ENCODE data around the gene MMP24. TPM values are rescaled to one million over a fixed set of nuclear protein-coding genes. Genes with fewer than 3 reads are reported as not detected.

Gene MMP24
- total RNA-seq, 1 experiment from 2014 or later: 13.0 TPM

DNA sequence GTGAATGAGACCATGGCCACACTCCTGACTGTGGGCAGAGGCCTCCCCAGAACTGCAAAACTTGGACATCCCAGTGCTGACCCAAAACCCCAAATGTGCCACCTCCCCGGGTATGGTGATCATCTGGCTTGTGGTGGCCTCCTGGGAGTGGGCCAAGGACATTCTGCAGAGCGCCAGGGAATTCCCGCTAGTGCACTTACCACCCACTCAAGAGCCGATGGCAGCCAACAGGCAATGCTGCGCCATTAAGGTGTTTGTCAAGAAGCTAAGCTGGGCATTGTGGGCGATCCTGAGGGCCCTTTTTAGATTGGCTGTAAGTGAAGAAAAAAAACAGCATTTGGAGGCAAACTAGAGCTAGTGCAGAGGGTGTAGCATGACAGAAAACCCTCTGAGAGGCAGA, 9.4 kb downstream of the MMP24 start:
- Histone ChIP-seq H3K36me3 (ENCODE audit: control insufficient read depth, insufficient read depth, low read length) (no peaks in the 10 kb centered on the region), H3K9me3 (no peaks in the 10 kb centered on the region), H3K27me3 (replicated peaks; ENCODE audit: control insufficient read depth, insufficient read depth, low read length) (no peaks in the 10 kb centered on the region), H3K4me1 (peaks cover 12% of the 10 kb centered on the region), H3K4me3 (ENCODE audit: low read depth, low read length) (no peak overlapping the region)
- intact Hi-C loops (cut with micrococcal nuclease; ENCODE audit: unreplicated experiment): no loop called here
- DNase-seq: no peak
- ChIA-PET CTCF (no interaction called here), POLR2A (no interaction called here)
- TF ChIP-seq CTCF (IDR thresholded peaks at IDR 0.05; ENCODE audit: insufficient read depth in 1 of 2, low read depth in 1 of 2, low read length in 1 of 2, severe bottlenecking in 1 of 2, unreplicated experiment in 1 of 2): no peak
- no peaks in the 10 kb centered on the region for H3K9me3 Mint-ChIP-seq (ENCODE audit: unreplicated experiment)
- H3K27me3 Mint-ChIP-seq (ENCODE audit: insufficient read depth, unreplicated experiment): no peaks in the 10 kb centered on the region
- H3K4me1 Mint-ChIP-seq (ENCODE audit: low read depth, unreplicated experiment): peaks cover 11% of the 10 kb centered on the region
- H3K27ac Mint-ChIP-seq (ENCODE audit: unreplicated experiment): no peak overlapping the region
- no peaks in the 10 kb centered on the region for H3K36me3 Mint-ChIP-seq (ENCODE audit: insufficient read depth, unreplicated experiment)
- BruUV-seq (replicated peaks): no TSS peak
- H3K4me3 Mint-ChIP-seq (ENCODE audit: unreplicated experiment): no peak overlapping the region

- no peaks in the 10 kb centered on the region for H3K36me3 ChIP-seq (ENCODE audit: control insufficient read depth, insufficient read depth, low read length)
- H3K27me3 Mint-ChIP-seq (ENCODE audit: insufficient read depth, unreplicated experiment): no peaks in the 10 kb centered on the region
- BruUV-seq (replicated peaks): no TSS peak
- H3K36me3 Mint-ChIP-seq (ENCODE audit: insufficient read depth, unreplicated experiment): no peaks in the 10 kb centered on the region
- ChIA-PET POLR2A (no interaction called here), CTCF (no interaction called here)
- no peaks in the 10 kb centered on the region for H3K9me3 Mint-ChIP-seq (ENCODE audit: unreplicated experiment)
- no peak overlapping the region for H3K27ac Mint-ChIP-seq (ENCODE audit: unreplicated experiment)
- no peaks in the 10 kb centered on the region for H3K9me3 ChIP-seq
- H3K4me3 Mint-ChIP-seq (ENCODE audit: unreplicated experiment): no peak overlapping the region
- H3K4me1 ChIP-seq: peaks cover 16% of the 10 kb centered on the region
- no peaks in the 10 kb centered on the region for H3K27me3 ChIP-seq (replicated peaks; ENCODE audit: control insufficient read depth, insufficient read depth, low read length)
- TF ChIP-seq CTCF (IDR thresholded peaks at IDR 0.05; ENCODE audit: insufficient read depth in 1 of 2, low read depth in 1 of 2, low read length in 1 of 2, severe bottlenecking in 1 of 2, unreplicated experiment in 1 of 2): no peak
- no peak for DNase-seq
- H3K4me3 ChIP-seq (ENCODE audit: low read depth, low read length): no peak overlapping the region
- intact Hi-C loops (cut with micrococcal nuclease; ENCODE audit: unreplicated experiment): no loop called here
- H3K4me1 Mint-ChIP-seq (ENCODE audit: low read depth, unreplicated experiment): peaks cover 16% of the 10 kb centered on the region
Measured at GRCh38 chr20:35237486-35237885, 11.0 kb downstream of the MMP24 start.

DNA sequence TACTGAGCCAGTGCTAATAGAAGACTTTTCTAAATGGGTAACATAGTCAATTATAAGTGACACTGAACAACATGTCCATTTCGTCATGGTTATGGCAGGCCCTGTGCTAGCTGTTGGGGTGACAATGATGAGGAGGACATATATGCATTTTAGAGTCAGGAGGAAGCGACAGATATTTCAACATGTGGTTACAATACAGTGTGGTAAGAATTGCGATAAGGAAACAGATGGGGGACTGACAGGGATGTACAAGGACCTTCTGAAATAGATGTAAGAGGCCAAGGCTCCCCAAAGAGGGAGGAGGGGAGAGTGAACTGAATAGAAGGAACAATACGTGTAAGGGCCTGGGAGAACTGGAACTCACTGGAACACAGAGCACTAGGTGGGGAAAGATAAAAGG, 11.7 kb downstream of the MMP24 start:
- DNase-seq: no peak
- POLR2A ChIA-PET: no interaction called here
- H3K4me3 ChIP-seq (ENCODE audit: low read depth, low read length): no peak overlapping the region
- H3K36me3 ChIP-seq (ENCODE audit: control insufficient read depth, insufficient read depth, low read length): no peaks in the 10 kb centered on the region
- intact Hi-C loops (cut with micrococcal nuclease; ENCODE audit: unreplicated experiment): no loop called here
- Mint-ChIP-seq H3K9me3 (ENCODE audit: unreplicated experiment) (no peaks in the 10 kb centered on the region), H3K27ac (ENCODE audit: unreplicated experiment) (no peak overlapping the region), H3K27me3 (ENCODE audit: insufficient read depth, unreplicated experiment) (no peaks in the 10 kb centered on the region), H3K4me3 (ENCODE audit: unreplicated experiment) (no peak overlapping the region), H3K4me1 (ENCODE audit: low read depth, unreplicated experiment) (peaks cover 16% of the 10 kb centered on the region), H3K36me3 (ENCODE audit: insufficient read depth, unreplicated experiment) (no peaks in the 10 kb centered on the region)
- H3K4me1 ChIP-seq: peaks cover 16% of the 10 kb centered on the region
- BruUV-seq (replicated peaks): no TSS peak
- H3K27me3 ChIP-seq (replicated peaks; ENCODE audit: control insufficient read depth, insufficient read depth, low read length): no peaks in the 10 kb centered on the region
- H3K9me3 ChIP-seq: no peaks in the 10 kb centered on the region
- no peak for TF ChIP-seq CTCF (IDR thresholded peaks at IDR 0.05; ENCODE audit: insufficient read depth in 1 of 2, low read depth in 1 of 2, low read length in 1 of 2, severe bottlenecking in 1 of 2, unreplicated experiment in 1 of 2)
- CTCF ChIA-PET: interaction anchor here (1.2 kb wide), 1 partner anchor 26 kb away, joined by 4 read pairs; no protein-coding TSS in a partner anchor

Measured in Caco-2 (cell line).